Measurements from ENCODE around the gene SYT3. TPM values are rescaled to one million over a fixed set of nuclear protein-coding genes. Genes with fewer than 3 reads are reported as not detected.

SYT3 gene
- total RNA-seq, 1 experiment from 2014 or later, result 0.13 TPM

DNA sequence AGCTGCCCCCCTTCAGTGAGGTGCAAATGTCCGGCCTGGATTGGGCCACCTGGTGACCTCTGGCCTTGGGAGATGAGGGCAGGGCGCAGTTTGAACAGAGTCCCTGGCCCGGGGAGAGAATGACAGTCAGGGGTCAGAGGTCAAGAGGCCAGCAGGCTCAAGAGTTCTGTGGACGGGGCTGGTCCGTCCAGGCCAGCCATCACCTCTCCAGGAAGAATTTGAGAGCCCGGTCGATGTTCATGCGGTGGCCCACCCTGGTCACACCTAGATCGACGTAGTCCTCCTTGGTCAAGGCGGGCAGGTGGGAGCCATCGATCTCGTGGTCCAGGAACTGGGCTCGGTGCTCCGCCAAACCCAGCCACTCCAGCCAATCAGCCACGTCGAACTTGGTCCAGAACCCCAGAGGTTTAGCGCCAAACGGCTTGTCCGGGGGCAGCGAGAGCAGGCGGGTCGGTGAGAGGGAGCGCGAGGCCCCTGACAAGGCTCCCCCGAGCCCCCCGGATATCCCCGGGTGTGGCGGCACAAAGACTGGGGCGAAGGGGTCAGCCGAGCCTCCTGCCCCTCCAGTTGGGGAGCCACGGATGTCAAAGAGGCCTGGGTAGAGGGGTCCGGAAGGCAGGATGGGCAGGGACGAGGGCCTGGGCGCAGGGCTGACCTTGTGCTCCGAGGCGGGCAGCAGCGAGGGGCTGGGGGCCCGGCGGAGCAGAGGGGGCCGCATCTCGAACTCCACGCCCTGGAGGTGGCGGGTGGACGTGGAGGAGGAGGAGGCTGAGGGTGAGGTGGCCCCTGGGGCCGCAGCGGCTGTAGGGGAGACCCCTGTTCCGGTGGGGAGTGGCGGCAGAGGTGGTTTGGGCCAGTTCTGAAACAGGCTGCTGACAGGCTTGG, 22.3 kb upstream of the SYT3 start:
- DNase-seq (ENCODE audit: low read depth), result no peak

DNA sequence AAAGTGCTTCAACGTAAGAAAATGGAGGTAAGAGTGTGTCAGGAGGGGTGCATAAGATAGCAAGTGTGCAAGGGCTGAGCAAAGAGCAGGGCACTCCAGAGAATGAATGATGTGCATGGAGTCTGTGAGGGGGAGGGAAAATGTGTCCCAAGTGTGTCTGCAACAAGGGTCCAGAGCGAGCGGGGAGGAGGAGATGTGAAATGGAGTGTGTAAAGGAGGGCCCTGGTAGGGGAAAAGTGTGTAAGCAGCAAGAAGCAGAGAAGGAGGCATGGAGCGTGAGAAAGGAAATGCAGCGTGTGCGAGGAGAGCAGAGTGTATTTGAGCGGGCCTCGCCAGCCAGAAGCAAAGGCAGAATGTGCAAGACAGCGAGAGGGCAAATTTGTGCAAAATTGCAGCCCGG, 21.3 kb upstream of the SYT3 start:
- DNase-seq (ENCODE audit: low read depth), result no peak

DNA sequence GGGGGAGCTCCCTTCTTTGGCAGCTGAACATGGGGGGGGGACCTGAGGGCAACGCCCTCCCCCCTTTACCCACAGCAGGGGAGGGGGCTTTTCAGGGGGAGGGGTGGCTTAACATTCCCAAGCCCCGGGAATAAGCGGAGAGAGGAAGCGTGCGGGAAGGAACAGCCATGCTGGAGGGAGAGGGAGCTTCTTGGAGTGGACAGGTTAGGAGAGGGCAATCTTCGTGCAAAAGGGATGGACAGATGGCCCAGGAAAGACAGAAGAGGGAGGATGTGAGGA, 20.3 kb upstream of the SYT3 start:
- no peak for DNase-seq (ENCODE audit: low read depth)

DNA sequence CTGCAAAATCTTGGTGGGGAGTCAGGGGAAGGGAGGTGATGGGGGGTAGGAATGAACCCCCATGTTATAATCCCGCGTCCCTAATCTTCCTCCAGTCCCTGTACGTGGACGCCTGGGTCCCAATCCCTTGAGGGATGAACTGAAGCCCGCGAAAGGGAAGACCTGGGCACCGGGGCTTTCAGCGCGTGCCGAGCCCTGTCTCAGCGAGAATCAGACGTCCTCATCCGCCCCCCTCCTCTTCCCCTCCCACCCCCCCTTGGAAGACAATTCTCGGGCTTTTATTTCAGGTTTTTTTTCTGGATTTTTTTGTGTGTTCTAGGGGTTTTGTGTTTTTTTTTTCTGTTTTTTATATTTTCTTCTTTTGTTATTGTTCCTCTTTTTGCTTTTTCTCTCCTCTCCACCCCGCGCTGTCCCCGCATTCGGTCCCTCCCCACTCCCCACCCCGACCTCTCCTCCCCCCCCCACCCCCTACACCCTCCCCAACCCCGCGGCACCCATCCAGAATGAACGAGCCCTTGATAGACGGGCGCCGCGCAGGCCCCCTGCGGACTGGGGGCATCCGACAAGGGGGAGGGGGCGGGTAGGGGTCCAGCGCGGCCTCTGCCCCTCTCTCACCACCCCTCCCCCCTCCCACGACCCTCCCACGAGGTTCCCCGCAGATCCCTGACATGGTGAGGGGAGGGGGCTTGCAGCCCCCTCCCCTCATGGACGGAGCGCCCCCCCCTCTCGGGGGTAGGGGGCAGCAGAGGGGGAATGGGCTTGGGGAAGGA, 19.8 kb upstream of the SYT3 start:
- DNase-seq (ENCODE audit: low read depth), result no peak

DNA sequence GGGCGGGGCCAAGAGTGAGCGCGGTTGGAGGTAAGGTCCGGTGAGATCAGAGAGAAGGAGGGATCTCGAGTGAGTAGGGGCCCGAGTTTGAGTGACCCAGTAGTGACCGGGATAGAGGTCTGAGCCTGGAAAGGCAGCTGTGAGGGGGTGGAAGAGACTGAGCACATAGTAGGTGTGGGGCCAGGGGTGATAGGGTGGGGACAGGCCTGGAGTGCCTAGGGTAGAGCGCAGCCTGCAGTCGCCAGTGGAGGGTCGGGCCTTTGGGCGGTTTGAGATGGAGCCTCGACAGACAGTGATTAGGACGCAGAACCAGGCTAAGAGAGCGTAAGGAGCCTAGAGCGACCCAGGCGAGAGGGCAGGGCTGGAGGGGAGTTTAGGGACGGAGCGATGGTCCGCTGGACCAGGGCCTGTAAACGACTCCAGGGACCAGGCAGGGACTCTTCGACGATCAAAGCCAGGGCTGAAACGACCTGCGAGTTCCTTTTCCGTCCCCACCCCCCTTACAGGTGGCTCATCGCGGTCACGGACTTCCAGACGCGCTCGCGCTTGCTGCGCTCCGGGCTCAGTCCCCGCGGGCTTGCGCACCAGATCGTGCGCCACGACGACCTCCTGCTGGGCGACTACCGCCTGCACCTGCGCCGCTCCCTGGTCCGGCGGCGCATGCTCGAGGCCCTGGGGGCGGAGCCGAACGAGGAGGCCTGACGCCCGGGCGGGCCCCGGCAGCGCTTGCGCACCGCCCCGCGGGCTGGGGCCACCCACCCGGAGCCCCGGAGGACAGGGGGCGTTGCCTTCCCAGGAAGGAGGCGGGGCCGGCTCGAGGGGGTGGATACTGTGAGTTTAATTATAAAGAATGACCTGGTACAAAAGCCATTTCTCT, 19.0 kb upstream of the SYT3 start:
- peak; percentile 88 for DNase-seq (ENCODE audit: low read depth)

DNA sequence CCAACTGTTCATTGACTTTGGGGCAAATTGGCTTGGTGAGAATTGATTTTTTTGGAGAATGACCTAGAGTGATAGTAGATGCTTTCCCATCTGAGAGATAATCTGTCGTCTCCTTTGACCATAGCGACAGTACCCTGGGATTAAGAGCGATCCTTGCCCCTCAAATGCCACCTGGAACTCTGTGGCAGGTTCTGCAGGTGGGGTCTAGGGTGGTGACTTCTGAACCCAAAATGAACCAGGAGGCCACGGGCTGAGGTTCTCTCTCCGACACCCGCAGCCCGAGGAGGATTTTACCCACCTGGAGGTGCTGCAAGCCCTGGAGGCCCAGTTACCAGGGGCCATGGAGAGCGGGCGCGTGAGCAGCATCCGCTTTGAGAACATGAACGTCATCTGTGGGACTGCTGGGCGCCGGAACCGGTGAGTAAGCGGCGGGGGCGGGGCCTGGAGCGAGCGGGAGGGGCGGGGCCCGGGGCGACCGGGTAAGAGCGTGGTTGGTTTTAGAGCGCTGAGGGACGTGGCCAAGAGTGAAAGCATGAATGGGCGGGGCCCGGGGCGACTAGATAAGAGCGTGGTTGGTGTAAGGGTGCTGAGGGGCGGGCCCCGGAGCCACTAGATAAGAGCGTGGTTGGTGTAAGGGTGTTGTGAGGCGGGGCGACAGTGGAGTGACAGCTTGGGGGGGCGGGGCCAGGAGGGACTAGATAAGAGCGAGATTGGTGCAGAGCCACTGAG, 18.2 kb upstream of the SYT3 start:
- peak; percentile 98 for DNase-seq (ENCODE audit: low read depth)

DNA sequence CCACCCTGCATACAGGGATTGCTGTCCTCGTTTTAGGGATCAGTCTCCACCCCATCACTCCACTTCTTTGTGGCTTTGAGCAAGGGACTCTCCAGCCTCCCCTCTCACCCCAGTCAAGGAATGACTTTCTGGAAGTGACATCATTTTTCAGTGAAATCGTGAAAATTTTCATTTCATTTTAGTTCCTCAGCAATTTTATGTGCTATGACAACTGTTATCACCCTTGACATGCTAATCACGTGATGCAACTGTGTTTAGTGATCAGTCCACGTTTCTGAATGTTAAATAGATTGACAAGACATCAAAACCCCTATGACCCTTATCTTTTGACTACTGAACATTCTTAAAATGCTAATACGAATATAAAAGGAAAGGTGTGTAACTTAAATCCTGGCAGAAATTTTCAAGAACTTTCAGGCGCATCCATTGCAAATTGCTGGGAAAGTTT, 17.6 kb upstream of the SYT3 start:
- no peak for DNase-seq (ENCODE audit: low read depth)

- no peak for DNase-seq (ENCODE audit: low read depth)
These were observed 15.2 kb upstream of the SYT3 start for GRCh38 chr19:50654882-50655281.

DNA sequence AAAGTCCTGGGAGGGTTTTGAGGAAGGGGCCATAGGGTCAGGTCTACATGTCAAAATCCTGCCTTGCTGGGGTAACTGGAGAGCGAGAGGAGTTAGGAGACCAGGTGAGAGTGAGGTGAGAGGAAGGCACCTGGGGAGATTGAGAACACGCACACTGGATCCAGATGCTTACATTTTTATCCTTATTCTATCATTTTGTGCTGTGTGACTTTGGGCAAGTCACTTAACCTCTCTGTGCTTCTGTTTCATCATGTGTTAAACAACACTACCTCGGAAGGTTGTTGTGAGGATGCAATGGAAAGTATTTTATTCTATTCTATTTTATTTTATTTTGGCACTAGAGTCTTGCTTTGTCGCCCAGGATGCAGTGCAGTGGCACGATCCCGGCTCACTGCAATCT, 13.0 kb upstream of the SYT3 start:
- DNase-seq (ENCODE audit: low read depth), result no peak

- DNase-seq (ENCODE audit: low read depth), result no peak
These were observed 11.5 kb upstream of the SYT3 start for GRCh38 chr19:50651174-50651573.

DNA sequence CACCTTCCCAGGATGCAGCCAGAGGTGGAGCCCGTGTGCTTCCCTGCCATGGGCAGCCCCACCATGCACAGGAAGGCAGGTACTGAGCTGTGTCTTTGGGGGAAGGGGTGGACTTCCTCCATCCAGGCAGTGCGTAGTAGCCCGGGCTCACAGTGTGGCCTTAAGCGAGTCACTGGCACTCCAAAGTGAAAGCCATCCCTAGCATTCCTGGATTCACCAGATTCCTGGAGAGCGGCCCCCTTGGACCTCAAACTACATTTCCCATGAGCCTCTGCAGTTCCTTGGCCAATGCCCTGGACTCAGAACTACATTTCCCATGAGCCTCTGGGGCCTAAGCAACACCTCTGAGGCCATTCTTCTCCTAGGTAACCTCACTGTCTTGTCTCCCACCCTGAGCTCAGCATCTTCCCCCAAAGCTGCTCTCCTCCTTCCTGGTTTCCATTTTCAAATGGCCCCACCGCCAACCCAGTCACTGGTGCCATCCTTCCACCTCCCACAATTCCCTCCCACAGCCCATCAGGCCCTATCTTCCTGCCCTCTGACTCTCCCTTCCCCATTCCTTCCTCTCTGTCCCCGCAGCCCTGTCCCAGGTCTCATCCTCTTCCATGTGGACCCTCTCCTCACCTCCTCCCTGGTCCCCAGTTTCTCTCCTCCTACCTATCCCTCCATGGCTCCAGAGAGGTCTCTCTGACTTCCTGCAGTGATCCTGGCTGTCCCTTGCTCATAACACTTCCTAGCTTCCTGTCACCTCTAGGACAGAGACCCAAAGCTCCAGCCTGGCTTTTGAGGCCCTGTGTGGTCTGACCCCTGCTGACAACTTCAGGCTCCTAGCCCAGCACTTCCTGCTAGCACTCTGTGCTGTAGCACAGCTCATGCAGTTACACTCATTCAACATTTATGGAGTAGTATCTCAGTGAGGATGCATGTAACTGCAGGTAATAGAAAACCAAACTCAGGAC, 10.0 kb upstream of the SYT3 start, which contains the start of gene C19orf81:
Gene C19orf81 (plus strand): TSS at position 13 of the 959 bp plus-strand sequence. CDS start 0 bp downstream, at position 13.
- peak; percentile 47 for DNase-seq (ENCODE audit: low read depth)

DNA sequence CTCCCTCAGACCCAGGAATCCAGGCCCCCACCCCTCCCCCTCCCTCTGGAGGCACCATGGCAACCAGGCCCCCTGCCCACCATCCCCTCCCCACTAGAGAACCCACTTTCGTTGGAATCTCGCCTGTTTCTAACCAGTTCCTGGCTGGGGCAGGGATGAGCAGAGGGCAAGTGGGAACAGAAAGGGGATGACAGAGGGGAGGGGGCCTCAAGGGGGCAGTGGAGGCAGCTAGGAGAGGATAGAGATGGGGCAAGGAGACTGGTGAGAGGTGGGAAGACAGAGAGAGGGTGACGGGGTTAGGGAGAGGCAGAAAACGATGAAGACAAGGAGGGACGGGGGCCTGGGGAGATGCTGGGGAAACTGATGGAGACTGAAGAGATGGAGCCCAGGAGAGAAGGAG, 9.0 kb upstream of the SYT3 start:
- no peak for DNase-seq (ENCODE audit: low read depth)

GRCh38 chr19:50647879-50648615, 8.4 kb upstream of the SYT3 start:
- no peak for DNase-seq (ENCODE audit: low read depth)

DNA sequence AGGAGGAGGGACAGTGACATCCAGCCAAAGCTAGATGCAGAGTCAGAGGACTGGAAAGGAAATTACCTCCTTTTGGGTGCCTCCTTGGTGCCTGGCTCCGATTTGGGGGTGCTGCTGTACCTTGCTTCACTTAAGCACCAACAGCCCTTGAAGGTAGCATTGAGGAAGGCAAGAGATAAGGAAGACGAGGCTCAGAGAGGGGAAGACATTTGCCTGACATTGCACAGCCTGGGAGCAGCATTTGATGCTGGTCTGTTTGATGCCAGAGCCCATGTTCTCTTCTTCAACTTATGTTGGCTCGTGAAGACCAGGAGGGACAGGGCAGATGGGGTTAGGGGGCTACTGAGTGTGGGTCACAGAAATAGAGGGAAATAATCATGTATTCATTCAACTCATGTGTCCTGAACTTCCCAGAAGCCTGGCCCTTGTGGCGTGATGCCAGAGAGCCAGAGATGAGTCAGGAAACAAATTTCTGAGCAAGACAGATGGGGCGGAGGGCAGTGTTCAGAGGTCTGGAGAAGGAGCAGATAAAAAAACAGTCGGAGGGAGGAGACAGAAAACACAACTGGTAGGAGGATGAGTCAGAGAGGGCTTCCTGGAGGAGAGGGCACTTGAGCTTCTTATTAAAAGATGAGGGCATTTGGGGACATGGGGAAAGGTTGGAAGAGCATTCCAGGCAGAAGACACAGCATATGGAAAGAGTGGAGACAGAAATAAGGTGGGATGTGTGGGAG, 6.6 kb upstream of the SYT3 start:
- peak; percentile 91 for DNase-seq (ENCODE audit: low read depth)

DNA sequence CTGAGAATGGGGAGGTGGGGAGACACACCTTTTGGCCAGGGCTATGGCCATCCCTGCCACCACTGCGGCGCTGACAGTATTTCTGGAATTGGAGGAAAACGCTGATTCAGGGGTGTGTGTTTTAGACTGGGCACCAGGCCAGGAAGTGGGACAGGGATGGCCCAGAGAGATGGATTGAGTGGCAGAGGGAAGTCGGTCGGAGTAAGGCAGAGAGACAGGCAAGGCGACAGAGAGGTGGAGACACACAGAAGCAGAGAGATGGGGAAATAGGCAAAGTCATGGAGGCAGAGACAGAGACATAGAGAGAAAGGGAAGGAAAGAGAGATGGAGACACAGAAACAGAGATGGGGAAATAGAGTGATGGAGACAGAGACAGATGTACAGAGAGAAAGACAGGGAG, 5.4 kb upstream of the SYT3 start:
- no peak for DNase-seq (ENCODE audit: low read depth)

DNA sequence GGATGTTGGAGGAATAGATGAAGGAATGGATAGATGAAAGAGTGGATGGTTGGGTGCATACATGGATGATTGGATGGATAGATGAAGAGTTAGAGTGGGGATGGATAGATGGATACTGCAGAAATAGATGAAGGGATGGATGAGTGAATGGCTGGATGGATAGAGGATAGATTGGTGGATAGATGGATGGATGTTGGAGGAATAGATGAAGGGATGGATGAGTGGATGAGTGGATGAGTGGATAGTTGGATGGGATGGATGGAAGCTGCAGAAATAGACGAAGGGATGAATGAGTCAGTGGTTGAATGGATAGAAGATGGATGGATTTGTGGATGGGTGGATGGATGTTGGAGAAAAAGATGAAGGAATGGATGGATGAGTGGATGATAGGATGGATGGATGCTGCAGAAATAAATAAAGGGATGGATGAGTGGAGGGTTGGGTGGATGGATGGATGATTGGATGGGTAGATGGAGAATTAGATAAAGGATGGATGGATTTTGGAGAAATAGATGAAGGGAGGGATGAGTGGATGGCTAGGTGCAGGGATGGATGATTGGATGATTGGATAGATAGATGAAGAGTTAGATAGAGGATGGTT, 4.7 kb upstream of the SYT3 start:
- DNase-seq (ENCODE audit: low read depth), result no peak

GRCh38 chr19:50640368-50640767, 687 bp upstream of the SYT3 start:
- DNase-seq (ENCODE audit: low read depth), result no peak

- no peak for DNase-seq (ENCODE audit: low read depth)
These were observed 1.1 kb downstream of the SYT3 start for GRCh38 chr19:50638600-50638999.
